Nucleus accumbens (tissue), 56 donors: ENCODE data around the gene PODXL2.
A peak's percentile ranks its signal among the peaks of the same experiment; 100 is the strongest.
"Not testable (repeated sequence)": the region's sequence is repeated elsewhere in the genome, so short reads cannot be mapped to it uniquely, and the experiment has no call there.

Experiments used
- DNase-seq, 56 donors: peaks; one replicate each; lab custom pipeline; 2025; lab: John Stamatoyannopoulos, UW

PODXL2 gene

DNA sequence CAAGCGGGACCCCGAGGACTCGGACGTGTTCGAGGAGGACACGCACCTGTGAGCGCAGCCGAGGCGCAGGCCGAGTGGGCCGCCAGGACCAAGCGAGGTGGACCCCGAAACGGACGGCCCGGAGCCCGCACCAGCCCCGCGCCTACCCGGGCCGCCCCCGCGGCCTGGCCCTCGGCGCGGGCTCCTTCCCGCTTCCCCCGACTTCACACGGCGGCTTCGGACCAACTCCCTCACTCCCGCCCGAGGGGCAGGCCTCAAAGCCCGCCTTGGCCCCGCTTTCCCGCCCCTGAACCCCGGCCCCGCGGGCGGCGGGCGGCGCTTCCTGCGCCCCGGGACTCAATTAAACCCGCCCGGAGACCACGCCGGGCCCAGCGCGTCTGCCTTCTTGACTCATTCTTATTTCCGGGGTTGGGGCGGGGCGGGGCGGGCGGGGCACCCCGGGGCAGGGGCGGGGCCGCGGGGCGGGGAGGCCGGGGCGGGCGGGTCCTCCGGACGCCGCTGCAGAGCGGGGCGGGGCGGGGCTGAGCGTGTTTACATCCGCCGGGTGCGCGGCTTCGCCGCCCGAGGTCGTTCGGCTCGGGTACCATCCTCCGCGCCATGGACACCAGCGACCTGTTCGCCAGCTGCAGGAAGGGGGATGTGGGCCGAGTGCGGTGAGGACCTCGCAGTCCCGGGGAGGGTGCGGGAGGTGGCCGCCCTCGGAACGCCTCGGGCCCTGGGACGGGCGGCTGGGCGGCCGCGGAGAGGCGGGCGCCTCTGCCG is 43.6 kb downstream of the PODXL2 start, which contains the start of gene ABTB1:
Gene ABTB1, plus strand, starts transcription at position 524 of the 762 bp plus-strand sequence. Its CDS starts 74 bp downstream, at position 598.
- DNase-seq = peak in 51 of 56 donors; percentile 21 to 87 (median 68)

GRCh38 chr3:127673191-127674100 is 44.5 kb downstream of the PODXL2 start:
- DNase-seq = peak in 8 of 56 donors; percentile 34 to 70 (median 41)

DNA sequence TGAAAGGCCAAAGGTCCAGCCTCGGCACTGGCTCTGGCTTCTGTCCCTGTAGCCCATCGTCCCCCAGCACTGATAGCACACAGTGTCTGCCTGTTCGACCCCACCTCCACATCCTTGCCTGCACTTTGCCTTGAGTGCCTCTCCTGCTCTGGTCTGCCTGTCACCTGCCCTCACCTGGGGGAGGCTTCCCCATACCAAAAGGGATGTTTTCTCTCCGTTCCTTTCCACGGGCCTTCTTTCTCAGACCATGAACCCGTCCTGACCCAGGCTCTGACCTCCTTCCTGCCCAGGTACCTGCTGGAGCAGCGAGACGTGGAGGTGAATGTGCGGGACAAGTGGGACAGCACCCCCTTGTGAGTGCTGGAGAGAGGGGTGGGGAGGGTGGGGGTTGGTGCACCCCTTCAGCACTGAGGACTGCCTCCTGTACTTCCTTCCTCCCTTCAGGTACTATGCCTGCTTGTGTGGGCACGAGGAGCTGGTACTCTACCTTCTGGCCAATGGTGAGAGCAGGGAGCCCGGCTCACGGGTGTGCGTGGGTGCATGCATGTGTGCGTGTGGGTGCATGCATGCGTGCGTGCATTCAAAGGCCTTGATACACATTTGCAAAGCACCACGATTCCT is 45.2 kb downstream of the PODXL2 start:
- DNase-seq = peak in 20 of 56 donors; percentile 17 to 59 (median 38)

- no peak for DNase-seq
Observed at GRCh38 chr3:127674790-127675189, 45.8 kb downstream of the PODXL2 start.

DNA sequence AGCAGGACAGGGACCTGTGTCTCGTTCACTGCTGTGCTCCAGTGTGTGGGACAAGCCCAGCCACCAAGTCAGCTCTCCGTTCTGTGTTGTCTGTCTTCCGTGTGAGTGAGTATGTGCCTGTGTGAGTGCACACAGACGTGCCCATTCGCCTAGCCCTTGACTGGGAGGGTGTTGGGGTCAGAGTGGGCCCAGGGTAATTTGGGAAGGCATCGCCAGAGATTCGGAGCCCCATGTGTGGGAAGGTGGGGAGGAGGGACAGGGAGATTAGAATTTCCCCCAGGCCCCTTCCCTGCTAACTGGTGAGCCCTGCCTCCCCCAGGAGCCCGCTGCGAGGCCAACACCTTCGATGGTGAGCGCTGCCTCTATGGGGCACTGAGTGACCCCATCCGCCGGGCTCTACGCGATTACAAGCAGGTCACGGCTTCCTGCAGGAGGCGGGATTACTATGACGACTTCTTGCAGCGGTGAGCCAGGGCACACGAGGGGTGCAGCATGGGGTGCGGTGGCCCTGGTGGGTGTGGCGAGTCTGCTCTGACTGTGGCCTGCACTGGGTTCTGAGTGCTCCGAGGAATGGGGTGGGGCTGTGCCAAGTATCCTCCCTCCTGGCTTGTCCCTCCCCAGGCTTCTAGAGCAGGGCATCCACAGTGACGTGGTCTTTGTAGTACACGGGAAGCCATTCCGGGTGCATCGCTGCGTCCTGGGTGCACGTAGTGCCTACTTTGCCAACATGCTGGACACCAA is 46.8 kb downstream of the PODXL2 start:
- DNase-seq = no peak

- no peak for DNase-seq
Observed at GRCh38 chr3:127676456-127676855, 47.5 kb downstream of the PODXL2 start.

- no peak for DNase-seq
Observed at GRCh38 chr3:127676921-127677351, 48.0 kb downstream of the PODXL2 start.

DNA sequence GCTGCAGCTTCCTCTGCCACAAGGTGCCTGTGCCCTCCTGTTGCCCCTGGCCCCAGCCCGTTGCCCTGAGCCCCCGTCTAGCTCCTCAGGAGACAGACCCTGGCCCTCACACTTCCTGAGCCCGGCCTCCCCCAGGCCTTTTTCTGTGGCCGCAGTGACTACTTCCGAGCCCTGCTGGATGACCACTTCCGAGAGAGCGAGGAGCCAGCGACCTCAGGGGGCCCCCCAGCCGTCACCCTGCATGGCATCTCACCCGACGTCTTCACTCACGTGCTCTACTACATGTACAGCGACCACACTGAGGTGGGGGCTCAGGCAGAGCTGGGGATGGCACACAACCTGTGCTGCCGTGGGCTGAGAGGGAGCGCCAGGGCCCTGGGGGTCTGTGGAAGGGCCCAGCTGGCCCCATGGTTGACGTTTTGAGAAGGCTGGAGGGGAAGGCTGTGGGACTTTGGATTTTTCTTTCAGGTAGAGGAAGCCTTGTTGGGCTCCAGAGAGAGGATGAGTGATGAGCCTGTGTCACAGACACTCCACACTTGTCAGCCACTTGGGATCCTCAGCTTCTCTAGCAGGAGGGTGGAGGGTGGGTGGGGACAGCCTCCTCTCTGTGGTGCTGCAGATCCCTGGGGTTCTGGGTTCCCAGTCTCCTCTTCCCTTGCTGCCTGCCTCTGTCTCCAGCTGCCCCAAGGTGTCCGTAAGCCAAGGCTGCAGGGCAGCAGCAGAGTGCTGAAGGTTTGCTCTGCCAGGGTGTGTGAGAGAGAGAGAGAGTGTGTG is 48.7 kb downstream of the PODXL2 start:
- no peak for DNase-seq

DNA sequence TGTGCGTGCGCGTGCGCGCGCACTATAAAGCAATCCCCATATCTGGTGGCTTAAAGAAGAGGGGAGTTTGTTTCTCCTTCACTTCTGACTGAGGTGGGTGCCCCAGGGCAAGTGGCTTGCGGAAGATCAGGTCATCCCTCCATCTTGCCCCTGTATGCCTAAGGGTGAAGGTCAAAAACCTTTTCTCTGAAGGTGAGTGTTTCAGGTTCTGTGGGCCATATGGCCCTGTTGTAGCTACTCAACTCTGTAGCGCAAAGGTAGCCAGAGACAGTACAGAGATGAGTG is 49.3 kb downstream of the PODXL2 start:
- DNase-seq = no peak

DNA sequence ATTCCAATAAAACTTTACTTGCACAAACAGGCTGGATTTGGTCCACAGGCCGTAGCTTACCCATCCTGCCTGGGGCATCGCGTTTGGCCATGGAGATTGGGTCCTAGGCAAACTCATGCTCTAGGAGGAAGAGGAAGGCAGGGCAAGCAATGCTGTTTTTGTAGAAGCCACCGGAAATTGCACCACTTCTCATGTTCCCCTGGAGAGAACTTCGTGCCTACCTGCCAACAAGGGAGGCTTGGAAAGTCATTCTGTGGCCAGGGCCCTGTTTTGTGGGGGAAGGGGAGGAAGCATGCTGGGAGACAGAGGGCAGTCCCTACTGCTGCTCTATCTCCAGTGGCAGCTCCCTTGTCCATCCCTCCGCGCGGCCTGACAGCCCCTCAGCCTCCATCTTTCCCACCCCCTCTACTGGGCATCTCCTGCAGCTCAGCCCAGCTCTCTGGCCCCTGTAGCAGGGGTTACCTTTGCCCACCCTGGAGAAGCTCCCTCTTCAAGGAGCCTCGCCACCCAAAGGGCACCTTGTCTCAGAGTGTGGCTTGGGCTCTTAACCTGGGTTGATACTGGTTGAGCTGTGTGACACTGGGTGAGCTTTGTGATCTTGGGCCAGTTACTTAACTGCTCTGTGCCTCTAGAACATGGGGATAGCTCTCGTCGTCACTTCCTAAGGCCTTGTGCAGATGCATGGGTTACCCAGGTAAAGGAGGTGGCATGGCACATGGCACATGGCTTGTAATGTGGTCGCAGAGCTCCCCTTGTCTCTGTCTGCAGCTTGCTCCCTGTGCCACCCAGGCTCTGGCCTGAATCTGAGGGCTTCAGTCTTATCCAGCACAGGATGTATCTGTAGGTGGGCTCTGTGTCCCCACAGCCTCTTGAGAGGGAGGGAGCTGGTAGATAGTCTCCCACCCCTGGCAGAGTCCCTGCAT is 49.9 kb downstream of the PODXL2 start:
- DNase-seq = no peak

- DNase-seq = no peak
Observed at GRCh38 chr3:127679534-127680145, 50.7 kb downstream of the PODXL2 start.

GRCh38 chr3:127680146-127680661 is 51.2 kb downstream of the PODXL2 start:
- DNase-seq = no peak

DNA sequence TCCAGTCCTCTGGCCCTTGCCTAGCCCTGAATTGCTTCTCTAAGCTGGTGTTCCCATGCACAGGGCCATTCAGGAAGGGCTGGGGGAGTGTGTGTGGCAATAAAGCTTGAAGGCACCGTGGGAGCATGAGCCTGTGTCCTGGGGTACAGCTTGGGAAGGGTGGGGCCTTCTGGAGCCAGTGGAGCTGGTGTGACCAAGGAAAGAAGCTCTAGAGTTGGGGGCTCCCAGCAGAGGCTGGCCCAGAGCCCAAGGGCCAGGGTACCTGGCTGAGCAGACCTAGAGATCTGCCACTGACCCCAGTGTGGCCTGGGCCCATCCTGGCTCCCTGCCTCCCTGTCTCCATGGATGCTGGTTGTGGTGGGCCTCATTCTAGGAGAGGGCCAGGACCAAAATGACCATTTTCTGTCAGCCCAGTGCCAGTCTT is 51.8 kb downstream of the PODXL2 start:
- DNase-seq = no peak

GRCh38 chr3:127682175-127682554 is 53.2 kb downstream of the PODXL2 start:
- DNase-seq = not testable (repeated sequence)

DNA sequence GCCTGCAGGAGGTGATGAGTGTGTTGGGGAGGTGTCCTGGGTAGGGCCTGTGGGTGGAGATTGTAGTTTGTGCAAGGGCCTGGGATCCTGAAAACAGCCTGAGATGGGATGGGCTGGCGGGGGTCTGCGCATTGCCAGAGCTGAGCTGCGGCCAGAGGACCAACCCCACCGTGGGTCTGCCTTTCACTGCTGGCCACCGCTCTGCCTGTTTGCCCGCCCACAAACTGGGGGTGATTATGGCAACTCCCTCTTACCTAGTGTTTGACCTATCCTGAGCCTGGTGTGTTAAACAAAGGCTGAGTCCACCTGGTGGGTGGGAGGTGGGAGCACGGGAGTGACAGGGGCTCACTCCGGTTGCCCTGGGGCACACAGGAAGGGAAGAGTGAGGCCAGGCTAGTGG is 53.6 kb downstream of the PODXL2 start:
- DNase-seq = no peak

- DNase-seq = no peak
Observed at GRCh38 chr3:127684871-127685707, 56.1 kb downstream of the PODXL2 start.
